H1 (cell line): ENCODE measurements around the gene PGP. TPM values are rescaled to one million over a fixed set of nuclear protein-coding genes. Genes with fewer than 3 reads are reported as not detected.

ENCODE experiments used
- CTCF ChIA-PET: fragments of 300-600 bp; sonication (Branson Sonifier 250); formaldehyde crosslinking; loops from one replicate; lab custom pipeline; 2021; ENCODE audit not compliant: partially characterized antibody; lab: Charles Lee
- POLR2A ChIA-PET: fragments of 300-600 bp; sonication (Branson Sonifier 250); formaldehyde crosslinking; loops from one replicate; lab custom pipeline; 2021; ENCODE audit warnings: inconsistent platforms; ENCODE audit not compliant: partially characterized antibody; lab: Charles Lee
- DNase-seq, 2 experiments: peaks; one replicate each; pipeline versions ENCODE4 v3.0.0 to v3.0.0-alpha.2; 2010 to 2022; ENCODE audit warnings: low spot score in 2 of 2, low read depth in 1 of 2, mixed read lengths in 1 of 2
- FAIRE-seq: peaks from 2 replicates; lab custom pipeline; 2011; peaks lifted over from hg19 to GRCh38; lab: Jason Lieb, UNC
- H2AFZ ChIP-seq: 2 replicates; pipeline ENCODE4 v1.8.1; 2012; ENCODE audit warnings: low read length, inconsistent platforms
- H2AK5ac ChIP-seq: 2 replicates; pipeline ENCODE4 v1.6.1; 2013; ENCODE audit warnings: low read depth, low read length
- H2BK120ac ChIP-seq: replicated peaks from 2 replicates; pipeline ENCODE3; 2013; ENCODE audit warnings: low read depth, low read length, inconsistent platforms
- H2BK12ac ChIP-seq: 2 replicates; pipeline ENCODE4 v1.6.1; 2013; ENCODE audit warnings: low read depth, low read length
- H2BK15ac ChIP-seq: 2 replicates; pipeline ENCODE4 v1.6.1; 2013; ENCODE audit warnings: low read length
- H2BK20ac ChIP-seq: 2 replicates; pipeline ENCODE4 v1.6.1; 2013; ENCODE audit warnings: low read length
- H2BK5ac ChIP-seq: 2 replicates; pipeline ENCODE4 v1.6.1; 2013; ENCODE audit warnings: low read depth, low read length
- H3K14ac ChIP-seq: 2 replicates; pipeline ENCODE4 v1.6.1; 2013; ENCODE audit warnings: inconsistent platforms; ENCODE audit not compliant: insufficient read length
- H3K18ac ChIP-seq: 2 replicates; pipeline ENCODE4 v1.6.1; 2013; ENCODE audit warnings: low read length; ENCODE audit errors: extremely low read depth
- H3K23ac ChIP-seq: 2 replicates; pipeline ENCODE4 v1.6.1; 2013; ENCODE audit warnings: inconsistent platforms; ENCODE audit not compliant: insufficient read length
- H3K23me2 ChIP-seq: 2 replicates; pipeline ENCODE4 v1.6.1; 2013; ENCODE audit warnings: low read depth, low read length
- H3K27ac ChIP-seq: 2 replicates; pipeline ENCODE4 v1.6.1; 2011; ENCODE audit warnings: low read depth, low read length, inconsistent platforms
- H3K27me3 ChIP-seq, 4 experiments: replicated peaks in 1 of 4; 1 replicate in 1 of 4; 2 replicates in 3 of 4; pipeline versions ENCODE4 v1.6.1 to v1.8.1; 2011 to 2013; ENCODE audit warnings: low read length in 3 of 4, mild to moderate bottlenecking in 3 of 4, inconsistent platforms in 2 of 4, mixed read lengths in 2 of 4, moderate library complexity in 1 of 4; ENCODE audit not compliant: control insufficient read depth in 3 of 4, insufficient read depth in 3 of 4; ENCODE audit errors: extremely low read depth in 1 of 4
- H3K36me3 ChIP-seq, 4 experiments: 2 replicates each; pipeline versions ENCODE4 v1.6.1 to v1.8.1; 2011 to 2013; ENCODE audit warnings: mild to moderate bottlenecking in 4 of 4, low read length in 3 of 4, moderate library complexity in 2 of 4, control low read depth in 1 of 4, inconsistent platforms in 1 of 4; ENCODE audit not compliant: insufficient read depth in 4 of 4, control insufficient read depth in 2 of 4
- H3K4ac ChIP-seq: replicated peaks from 2 replicates; pipeline ENCODE3; 2013; ENCODE audit warnings: low read length, low read depth, mixed read lengths, inconsistent platforms; ENCODE audit not compliant: insufficient read length
- H3K4me1 ChIP-seq, 4 experiments: replicated peaks in 1 of 4; 1 replicate in 1 of 4; 2 replicates in 3 of 4; pipeline versions ENCODE4 v1.6.1 to v1.8.1; 2011 to 2013; ENCODE audit warnings: low read length in 3 of 4, inconsistent platforms in 2 of 4, mixed read lengths in 1 of 4; ENCODE audit not compliant: insufficient read depth in 4 of 4, control insufficient read depth in 3 of 4
- H3K4me2 ChIP-seq, 2 experiments: 2 replicates each; pipeline versions ENCODE4 v1.6.1 to v1.8.1; 2011 to 2013; ENCODE audit warnings: low read depth in 2 of 2, low read length in 2 of 2, control low read depth in 1 of 2, inconsistent platforms in 1 of 2, mild to moderate bottlenecking in 1 of 2; ENCODE audit not compliant: insufficient read depth in 1 of 2
- H3K4me3 ChIP-seq, 4 experiments: fragments of 200-600, 300-600 bp in 1 of 4; sonication (generic), shearing (Covaris generic), sonication (Bioruptor Twin) in 1 of 4; 2 replicates each; pipeline versions ENCODE4 v1.5.1 to v1.8.1; 2011 to 2016; ENCODE audit warnings: low read length in 4 of 4, low read depth in 3 of 4, control low read depth in 2 of 4, inconsistent platforms in 2 of 4, mild to moderate bottlenecking in 2 of 4, mixed read lengths in 1 of 4, moderate library complexity in 1 of 4; ENCODE audit not compliant: insufficient read depth in 2 of 4; ENCODE audit errors: extremely low read depth in 1 of 4
- H3K56ac ChIP-seq: replicated peaks from 2 replicates; pipeline ENCODE3; 2013; ENCODE audit warnings: low read depth, mild to moderate bottlenecking, mixed read lengths, low read length, inconsistent platforms; ENCODE audit not compliant: insufficient read length
- H3K79me1 ChIP-seq: 2 replicates; pipeline ENCODE4 v1.6.1; 2013; ENCODE audit warnings: low read depth, low read length, control low read depth
- H3K79me2 ChIP-seq, 2 experiments: 2 replicates each; pipeline versions ENCODE4 v1.6.1 to v1.8.1; 2012 to 2013; ENCODE audit warnings: low read length in 2 of 2, mild to moderate bottlenecking in 2 of 2, inconsistent platforms in 1 of 2; ENCODE audit not compliant: insufficient read depth in 2 of 2, control insufficient read depth in 1 of 2
- H3K9ac ChIP-seq, 4 experiments: replicated peaks in 1 of 4; 1 replicate in 1 of 4; 2 replicates in 3 of 4; pipeline versions ENCODE4 v1.6.1 to v1.8.1; 2011 to 2013; ENCODE audit warnings: low read depth in 3 of 4, low read length in 3 of 4, control low read depth in 2 of 4, mild to moderate bottlenecking in 2 of 4, moderate library complexity in 2 of 4, inconsistent platforms in 1 of 4; ENCODE audit errors: extremely low read depth in 1 of 4
- H3K9me3 ChIP-seq, 2 experiments: 2 replicates each; pipeline versions ENCODE4 v1.6.1 to v1.8.1; 2012 to 2013; ENCODE audit warnings: mild to moderate bottlenecking in 2 of 2, moderate library complexity in 2 of 2, control low read depth in 1 of 2, inconsistent platforms in 1 of 2, low read depth in 1 of 2, low read length in 1 of 2, mixed read lengths in 1 of 2; ENCODE audit not compliant: insufficient read depth in 2 of 2
- H4K20me1 ChIP-seq, 2 experiments: replicated peaks in 1 of 2; 2 replicates each; pipeline versions ENCODE3 to v1.8.1; 2011 to 2013; ENCODE audit warnings: inconsistent platforms in 2 of 2, low read length in 2 of 2, mild to moderate bottlenecking in 1 of 2; ENCODE audit not compliant: insufficient read depth in 2 of 2, control insufficient read depth in 1 of 2
- H4K5ac ChIP-seq: 2 replicates; pipeline ENCODE4 v1.6.1; 2013; ENCODE audit warnings: low read length, low read depth, mixed read lengths, inconsistent platforms; ENCODE audit not compliant: insufficient read length
- H4K8ac ChIP-seq: 2 replicates; pipeline ENCODE4 v1.8.0; 2013; ENCODE audit warnings: mild to moderate bottlenecking, moderate library complexity, low read length, inconsistent platforms; ENCODE audit not compliant: insufficient read depth; ENCODE audit errors: extremely low read depth
- H4K91ac ChIP-seq: replicated peaks from 2 replicates; pipeline ENCODE3; 2013; ENCODE audit warnings: low read length, mixed read lengths, inconsistent platforms; ENCODE audit not compliant: insufficient read length
- BCL11A ChIP-seq, 2 experiments: IDR thresholded peaks; one replicate each; pipeline ENCODE4 v1.6.1; 2011; ENCODE audit warnings: low read depth in 2 of 2, low read length in 2 of 2, mild to moderate bottlenecking in 2 of 2
- BRCA1 ChIP-seq: IDR thresholded peaks from 2 replicates; pipeline ENCODE4 v1.6.1; 2012; ENCODE audit warnings: low read depth, low read length, improper control_type of control experiment
- CHD2 ChIP-seq: IDR thresholded peaks from 2 replicates; pipeline ENCODE4 v1.6.1; 2012; ENCODE audit warnings: low read length, improper control_type of control experiment
- CTBP2 ChIP-seq: IDR thresholded peaks from 2 replicates; pipeline ENCODE4 v1.7.0; 2011; ENCODE audit warnings: borderline replicate concordance, mild to moderate bottlenecking, moderate library complexity, mixed read lengths, low read length; ENCODE audit not compliant: insufficient read depth, insufficient read length
- EGR1 ChIP-seq: IDR thresholded peaks from 2 replicates; pipeline ENCODE4 v1.6.1; 2011; ENCODE audit warnings: low read depth, low read length, borderline replicate concordance
- EP300 ChIP-seq, 2 experiments: IDR thresholded peaks; 1 replicate in 1 of 2; 2 replicates in 1 of 2; pipeline ENCODE4 v1.6.1; 2011 to 2012; ENCODE audit warnings: low read depth in 2 of 2, low read length in 2 of 2, mild to moderate bottlenecking in 2 of 2, borderline replicate concordance in 1 of 2, inconsistent platforms in 1 of 2, moderate library complexity in 1 of 2
- GABPA ChIP-seq: IDR thresholded peaks from 2 replicates; pipeline ENCODE4 v1.6.1; 2011; ENCODE audit warnings: mild to moderate bottlenecking, low read length, moderate library complexity, borderline replicate concordance; ENCODE audit not compliant: insufficient read depth
- HDAC2 ChIP-seq, 2 experiments: fragments of 300-600 bp in 1 of 2; sonication (generic) in 1 of 2; IDR thresholded peaks; 2 replicates each; pipeline ENCODE4 v1.6.1; 2011 to 2012; ENCODE audit warnings: low read depth in 2 of 2, low read length in 2 of 2, mild to moderate bottlenecking in 2 of 2, moderate library complexity in 2 of 2, borderline replicate concordance in 1 of 2, inconsistent platforms in 1 of 2
- JUND ChIP-seq: IDR thresholded peaks from 2 replicates; pipeline ENCODE4 v1.6.1; 2011; ENCODE audit warnings: mild to moderate bottlenecking, improper control_type of control experiment, low read length
- KDM1A ChIP-seq: fragments of 200-600, 300-600 bp; sonication (generic); IDR thresholded peaks from 2 replicates; pipeline ENCODE4 v1.7.1; 2016; ENCODE audit warnings: mild to moderate bottlenecking, low read length, borderline replicate concordance
- PHF8 ChIP-seq: fragments of 200-600 bp; sonication (generic); conservative IDR thresholded peaks from 2 replicates; pipeline ENCODE4 v1.7.1; 2012; ENCODE audit warnings: low read depth, mild to moderate bottlenecking, inconsistent platforms, low read length, moderate library complexity
- POLR2A ChIP-seq, 2 experiments: IDR thresholded peaks; 1 replicate in 1 of 2; 2 replicates in 1 of 2; pipeline ENCODE4 v1.6.1; 2011; ENCODE audit warnings: low read depth in 2 of 2, low read length in 2 of 2, mild to moderate bottlenecking in 2 of 2; ENCODE audit errors: control extremely low read depth in 1 of 2
- POLR2AphosphoS5 ChIP-seq: IDR thresholded peaks from 2 replicates; pipeline ENCODE4 v1.6.1; 2011; ENCODE audit warnings: low read depth, low read length
- SP1 ChIP-seq: IDR thresholded peaks from 2 replicates; pipeline ENCODE4 v1.6.1; 2011; ENCODE audit warnings: low read depth, low read length
- whole genome bisulfite sequencing, 2 experiments: shearing (Covaris generic) in 1 of 2; methylation state at CpG; one replicate each; pipeline versions ENCODE4 v1.1.6 to v1.1.7; 2013 to 2015; ENCODE audit warnings: low lambda C conversion rate in 2 of 2, mixed read lengths in 2 of 2, inconsistent platforms in 1 of 2, low coverage in 1 of 2, missing lambda C conversion rate in 1 of 2; ENCODE audit not compliant: insufficient replicate concordance in 2 of 2, insufficient coverage in 1 of 2, insufficient read length in 1 of 2; ENCODE audit errors: extremely low coverage in 1 of 2, missing lambda C conversion rate in 1 of 2; 5-methylcytosine and 5-hydroxymethylcytosine counted together
- polyA plus RNA-seq, 7 experiments: library from polyadenylated mRNA; depleted of rRNA in 3 of 7; stranded (reverse) in 5 of 7; unstranded in 2 of 7; fragments of >200 nt in 5 of 7; fragments of 200-250 nt in 2 of 7; gene quantifications; 1 replicate in 5 of 7; 2 replicates in 1 of 7; 4 replicates in 1 of 7; pipeline versions ENCODE4 v1.2.1 to v1.2.3, GENCODE V29; 2011 to 2013; ENCODE audit warnings: missing spikeins in 2 of 7, mixed read lengths in 2 of 7
- total RNA-seq: library from RNA; stranded (reverse); fragmentation: NEBNext Ultra II Directional; extraction: Animal tissue kit (Norgen Biotek cat#: 25700); gene quantifications from 2 replicates; pipeline ENCODE4 v1.2.1, GENCODE V29; 2021

The PGP gene
- total and polyA plus RNA-seq, 2 of the 8 experiments (the other 6 are each of a cell fraction or from before 2014, with no cell fraction given) = 30.9 to 55.9 TPM

- Histone ChIP-seq H2BK20ac (no peak overlapping the region), H3K27ac (no peak overlapping the region), H2BK5ac (no peak overlapping the region), H2AK5ac (no peak overlapping the region), H4K20me1 (peaks cover 0 to 14% of the 10 kb centered on the region in 2 experiments), H3K4me1 (peaks cover 0 to 19% (median 10%) of the 10 kb centered on the region in 4 experiments; a peak in 5 of 7 replicates), H3K4me2 (no peak overlapping the region; a peak in 1 of 4 replicates), H3K4me3 (no peak overlapping the region), H4K5ac (no peak overlapping the region), H3K36me3 (peaks cover 3 to 40% (median 6%) of the 10 kb centered on the region in 4 experiments; a peak in 4 of 8 replicates), H3K23ac (no peak overlapping the region), H3K18ac (no peak overlapping the region), H3K14ac (no peak overlapping the region), H3K79me1 (no peaks in the 10 kb centered on the region), H3K9me3 (no peaks in the 10 kb centered on the region), H3K79me2 (no peaks in the 10 kb centered on the region), H2BK120ac (no peak overlapping the region), H4K8ac (no peak overlapping the region), H2BK15ac (no peak overlapping the region), H3K23me2 (peaks cover 16% of the 10 kb centered on the region; the same call in 1 of the 2 replicates), H3K27me3 (peaks cover 4 to 20% (median 16%) of the 10 kb centered on the region in 4 experiments; a peak in 6 of 7 replicates), H4K91ac (no peak overlapping the region), H3K9ac (no peak overlapping the region), H3K56ac (no peak overlapping the region), H2BK12ac (no peak overlapping the region), H2AFZ (no peak overlapping the region), H3K4ac (no peak overlapping the region)
- FAIRE-seq (no peak), DNase-seq (no peak)
- ChIA-PET CTCF (interaction anchor here (2.7 kb wide), 1 partner anchor 10 kb away, joined by 9 read pairs; no protein-coding TSS in a partner anchor), POLR2A (interaction anchor here (0.8 to 8.6 kb wide), 10 partner anchors 9 to 296 kb away, joined by 3 to 181 read pairs (median 6); partner anchors contain the start of genes CEMP1, E4F1, ECI1 and MLST8)
- WGBS, 2 experiments = 97% methylated on average over 27 of the region's 28 CpGs; no CpG with 5 or more reads in 1 of the 2 experiments
- no peak for TF ChIP-seq GABPA
- no peak; the same call in 1 of the 2 replicates for TF ChIP-seq POLR2AphosphoS5
- TF ChIP-seq BRCA1 = no peak
- no peak for TF ChIP-seq JUND
- no peak for TF ChIP-seq EP300 (IDR thresholded peaks at IDR 0.05; ENCODE audit: borderline replicate concordance in 1 of 2, low read depth in 2 of 2, low read length in 2 of 2)
- TF ChIP-seq SP1 = no peak
- no peak for TF ChIP-seq HDAC2 (IDR thresholded peaks at IDR 0.05; ENCODE audit: borderline replicate concordance in 1 of 2, low read depth in 2 of 2, low read length in 2 of 2)
- TF ChIP-seq CHD2 = no peak
- TF ChIP-seq PHF8 = no peak
- TF ChIP-seq CTBP2 = no peak
- TF ChIP-seq BCL11A (IDR thresholded peaks at IDR 0.05; ENCODE audit: low read depth in 2 of 2, low read length in 2 of 2) = no peak
- TF ChIP-seq KDM1A = no peak
- no peak for TF ChIP-seq POLR2A (IDR thresholded peaks at IDR 0.05; ENCODE audit: control extremely low read depth in 1 of 2, low read depth in 2 of 2, low read length in 2 of 2)
- TF ChIP-seq EGR1 = no peak
Measured at GRCh38 chr16:2235234-2235651, 20.6 kb upstream of the PGP start.
